Heart right ventricle (tissue), 16 donors: Measurements from ENCODE around the gene LRRC8D. TPM values are rescaled to one million over a fixed set of nuclear protein-coding genes. Genes with fewer than 3 reads are reported as not detected.

Source experiments
- ATAC-seq, 8 donors: fragments of 200-7000 bp; cut with Tn5 transposase; one replicate each; pipeline ENCODE4 v1.9.1; 2020; ENCODE audit warnings: mild to moderate bottlenecking in 8 of 8, moderate library complexity in 8 of 8, moderate number of reproducible peaks in 1 of 8
- DNase-seq, 2 donors: peaks; one replicate each; pipeline ENCODE4 v3.0.0-alpha.2; 2020
- H3K27ac ChIP-seq, 10 donors: fragments of 200-600 bp; sonication (generic) in 2 of 10; one replicate each; pipeline versions ENCODE4 v1.5.0 to v1.8.0; 2020 to 2022; ENCODE audit warnings: mild to moderate bottlenecking in 3 of 10
- H3K27me3 ChIP-seq, 7 donors: fragments of 200-600 bp; one replicate each; pipeline ENCODE4 v1.8.0; 2021 to 2022; ENCODE audit warnings: mild to moderate bottlenecking in 2 of 7
- H3K36me3 ChIP-seq, 9 donors: fragments of 200-600 bp; sonication (generic) in 1 of 9; one replicate each; pipeline versions ENCODE4 v1.5.0 to v1.8.0; 2020 to 2022; ENCODE audit warnings: mild to moderate bottlenecking in 2 of 9
- H3K4me1 ChIP-seq, 9 donors: fragments of 200-600 bp; sonication (generic) in 1 of 9; one replicate each; pipeline versions ENCODE4 v1.5.0 to v1.8.0; 2020 to 2022; ENCODE audit warnings: mild to moderate bottlenecking in 4 of 9
- H3K4me3 ChIP-seq, 10 donors: fragments of 200-600 bp; sonication (generic) in 2 of 10; one replicate each; pipeline versions ENCODE4 v1.5.0 to v1.8.0; 2020 to 2022; ENCODE audit warnings: mild to moderate bottlenecking in 7 of 10, moderate library complexity in 2 of 10
- H3K9me3 ChIP-seq, 11 donors: fragments of 200-600 bp in 10 of 11; sonication (generic) in 2 of 11; one replicate each; pipeline versions ENCODE4 v1.5.0 to v1.8.0; 2013 to 2022; ENCODE audit warnings: mild to moderate bottlenecking in 2 of 11, control low read depth in 1 of 11, moderate library complexity in 1 of 11
- WGBS, 2 donors: extraction: QIAGEN DNeasy Blood & Tissue Kit; methylation state at CpG; one replicate each; pipeline ENCODE4 v1.1.7; 2013; ENCODE audit warnings: inconsistent platforms in 1 of 2; 5-methylcytosine and 5-hydroxymethylcytosine counted together
- intact Hi-C, 10 donors: fragments of 100-400 bp; cut with DNase I; formaldehyde crosslinking; loops; one replicate each; pipeline versions ENCODE4 v1.11.1 to v1.14.2; 2022
- polyA plus RNA-seq, 2 donors: library from polyadenylated mRNA; stranded (reverse); fragments of 200-250 nt; gene quantifications; one replicate each; pipeline ENCODE4 v1.2.3, GENCODE V29; 2013
- total RNA-seq, 10 donors: library from RNA; stranded (reverse); fragmentation: NEBNext Ultra II Directional in 3 of 10; extraction: Animal tissue kit (Norgen Biotek cat#: 25700) in 3 of 10; gene quantifications; one replicate each; pipeline versions ENCODE4 v1.2.1 to v1.2.4, GENCODE V29; 2021 to 2023
- TF ChIP-seq, protein P1 (sequence below), 9 donors: fragments of 200-600 bp; sonication (generic) in 2 of 9; IDR thresholded peaks; one replicate each; pipeline versions ENCODE4 v1.5.0 to v1.8.0; 2021 to 2022; ENCODE audit warnings: antibody characterized with exemption in 9 of 9, mild to moderate bottlenecking in 5 of 9, moderate library complexity in 1 of 9
- donor health status: Arrhythmogenic right ventricular cardiomyopathy.
- donor health status: ischemic (EF 13 %, LVEDD 7.1; RV severe dilation, severe dysfunction).
- donor health status: healthy with polysubstance abuse.
- donor health status: DM: no; HTN: yes; CAD: no.
- donor health status: DM: no; HTN: no; CAD: no.
- donor health status: ischemic (EF 25% LVEDD 6.9; RV normal size, moderate dysfunction).
- donor health status: ischemic (EF 25% LVEDD 5.7; RV mildly dilated, moderate dysfunction).
- donor health status: healthy.
- donor health status: DM: yes; HTN: yes; CAD: no.
- donor health status: Ischemic cardiomyopathy.
- donor health status: ischemic (EF 35%, LVEDD 5.7; RV mildly dilated, moderate dysfunction).
- donor health status: nonischemic (EF 11% LVEDD 7.7; RV severe dilation, severe dysfunction).
- donor health status: DM: yes; HTN: yes; CAD: no.
- donor health status: PGD.
- donor health status: ischemic (EF 29% LVEDD 5.4; RV normal size, mild dysfunction).
- donor health status: nonischemic (EF 23%, LVEDD 6.1; RV moderate dilation, normal function).

The LRRC8D gene
- total and polyA plus RNA-seq, 12 donors: 3.0 to 11.0 (median 6.6) TPM

DNA sequence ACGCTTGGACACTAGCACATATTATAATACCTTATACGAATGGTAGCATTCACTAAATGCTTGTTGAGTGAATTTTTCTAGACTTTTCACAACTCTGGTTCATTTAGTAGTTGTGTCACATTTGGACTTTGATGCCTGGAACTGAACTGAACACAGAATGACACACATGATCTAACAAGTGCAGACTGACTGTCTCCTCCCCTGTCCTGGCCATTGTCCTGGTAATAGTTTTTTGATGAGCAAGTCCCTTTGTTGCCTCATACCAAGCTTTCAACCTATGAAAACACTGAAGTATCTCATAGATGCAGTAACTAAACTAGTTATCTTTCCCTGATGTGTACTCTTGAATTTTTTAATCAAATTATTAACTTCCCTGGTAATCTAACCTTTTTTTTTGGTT is 66.4 kb downstream of the LRRC8D start:
- Histone ChIP-seq H3K4me1 (peaks cover 0 to 29% (median 4%) of the 10 kb centered on the region in 9 donors), H3K4me3 (no peak overlapping the region), H3K36me3 (no peaks in the 10 kb centered on the region), H3K27ac (no peak overlapping the region), H3K9me3 (peaks cover 0 to 1% (median 0%) of the 10 kb centered on the region in 11 donors), H3K27me3 (no peaks in the 10 kb centered on the region)
- DNase-seq (no peak), ATAC-seq (peak in 1 of 8 donors; percentile 38)
- TF ChIP-seq, protein P1, sequence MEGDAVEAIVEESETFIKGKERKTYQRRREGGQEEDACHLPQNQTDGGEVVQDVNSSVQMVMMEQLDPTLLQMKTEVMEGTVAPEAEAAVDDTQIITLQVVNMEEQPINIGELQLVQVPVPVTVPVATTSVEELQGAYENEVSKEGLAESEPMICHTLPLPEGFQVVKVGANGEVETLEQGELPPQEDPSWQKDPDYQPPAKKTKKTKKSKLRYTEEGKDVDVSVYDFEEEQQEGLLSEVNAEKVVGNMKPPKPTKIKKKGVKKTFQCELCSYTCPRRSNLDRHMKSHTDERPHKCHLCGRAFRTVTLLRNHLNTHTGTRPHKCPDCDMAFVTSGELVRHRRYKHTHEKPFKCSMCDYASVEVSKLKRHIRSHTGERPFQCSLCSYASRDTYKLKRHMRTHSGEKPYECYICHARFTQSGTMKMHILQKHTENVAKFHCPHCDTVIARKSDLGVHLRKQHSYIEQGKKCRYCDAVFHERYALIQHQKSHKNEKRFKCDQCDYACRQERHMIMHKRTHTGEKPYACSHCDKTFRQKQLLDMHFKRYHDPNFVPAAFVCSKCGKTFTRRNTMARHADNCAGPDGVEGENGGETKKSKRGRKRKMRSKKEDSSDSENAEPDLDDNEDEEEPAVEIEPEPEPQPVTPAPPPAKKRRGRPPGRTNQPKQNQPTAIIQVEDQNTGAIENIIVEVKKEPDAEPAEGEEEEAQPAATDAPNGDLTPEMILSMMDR (IDR thresholded peaks at IDR 0.05): no peak
- WGBS, 2 donors: 97 to 99% methylated on average over 2 of the region's 2 CpGs
- intact Hi-C loops: no loop called here

DNA sequence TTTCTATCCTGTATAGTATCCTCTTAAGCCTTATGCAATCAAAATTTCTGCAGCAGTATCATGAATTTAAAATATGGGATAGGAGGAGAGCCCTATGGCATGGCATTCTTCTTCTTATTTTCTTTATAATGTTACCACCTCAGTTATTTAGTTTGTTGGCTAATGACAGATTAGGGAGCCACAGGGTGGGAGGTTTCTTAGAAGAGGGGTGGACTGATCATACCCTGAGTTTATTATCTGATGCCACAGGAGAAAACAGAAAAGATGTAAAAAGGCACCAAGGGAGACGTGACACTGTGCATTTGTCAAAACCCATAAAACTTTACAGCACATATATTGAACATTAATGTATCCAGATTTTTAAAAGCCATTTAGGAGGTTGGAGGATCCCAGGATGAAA is 66.9 kb downstream of the LRRC8D start:
- 97 to 100% methylated on average over 1 of the region's 1 CpG for WGBS, 2 donors

DNA sequence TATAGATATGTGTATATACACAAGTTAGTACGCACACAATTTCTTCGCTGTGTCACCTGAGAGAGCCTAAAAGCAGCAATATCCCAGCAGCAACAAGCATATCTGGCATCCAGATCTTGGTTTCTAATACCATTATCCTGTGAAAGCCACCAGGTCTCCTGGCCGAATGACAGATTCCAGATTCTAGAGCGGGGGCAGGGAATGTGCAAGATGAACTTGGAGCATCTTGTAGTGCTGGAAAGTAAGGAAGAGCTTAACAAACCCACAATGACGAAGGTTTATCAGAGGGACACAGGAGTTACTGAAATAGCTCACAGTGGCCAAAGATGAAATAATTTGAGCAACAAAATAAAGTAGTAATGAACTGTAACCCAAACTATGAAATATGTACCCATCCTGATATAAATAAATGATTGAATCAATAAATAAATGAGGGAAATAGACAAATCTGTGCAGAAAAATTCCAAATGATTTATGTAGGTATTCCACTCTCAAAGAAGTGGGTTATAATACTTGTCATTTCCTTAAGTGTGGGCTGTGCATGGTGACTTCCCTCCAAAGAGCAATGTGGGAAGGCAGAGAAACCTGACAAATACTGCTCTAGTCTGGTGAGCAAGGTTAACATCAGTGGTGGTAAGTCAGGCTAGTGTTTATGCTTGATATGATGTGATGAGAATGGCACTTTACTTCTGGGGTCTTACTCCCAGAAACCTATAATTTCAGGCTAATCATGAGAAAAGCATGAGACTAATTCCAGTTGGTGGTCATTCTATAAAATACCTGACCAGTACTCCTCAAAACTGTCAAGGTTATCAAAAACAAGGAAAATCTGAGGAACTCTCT is 67.9 kb downstream of the LRRC8D start:
- Histone ChIP-seq H3K4me3 (no peak overlapping the region), H3K27me3 (no peaks in the 10 kb centered on the region), H3K4me1 (peaks cover 0 to 27% (median 0%) of the 10 kb centered on the region in 9 donors), H3K27ac (no peak overlapping the region), H3K36me3 (no peaks in the 10 kb centered on the region), H3K9me3 (no peaks in the 10 kb centered on the region)
- TF ChIP-seq, protein P1 (IDR thresholded peaks at IDR 0.05): no peak
- intact Hi-C loops: no loop called here
- DNase-seq (no peak), ATAC-seq (no peak)
- 85 to 87% methylated on average over 5 of the region's 5 CpGs for whole genome bisulfite sequencing, 2 donors

More for the DNA sequence above, 66.9 kb downstream of the LRRC8D start:
- Histone ChIP-seq H3K27me3 (no peaks in the 10 kb centered on the region), H3K4me3 (no peak overlapping the region), H3K9me3 (no peaks in the 10 kb centered on the region), H3K27ac (no peak overlapping the region), H3K36me3 (no peaks in the 10 kb centered on the region), H3K4me1 (peaks cover 0 to 29% (median 3%) of the 10 kb centered on the region in 9 donors)
- ATAC-seq: no peak
- TF ChIP-seq, protein P1 (IDR thresholded peaks at IDR 0.05): no peak
- intact Hi-C loops: no loop called here
- no peak for DNase-seq

GRCh38 chr1:89889323-89889615 is 68.4 kb downstream of the LRRC8D start:
- no peak for ATAC-seq
- Histone ChIP-seq H3K9me3 (no peaks in the 10 kb centered on the region), H3K4me1 (peaks cover 0 to 21% (median 3%) of the 10 kb centered on the region in 9 donors), H3K27me3 (no peaks in the 10 kb centered on the region), H3K36me3 (no peaks in the 10 kb centered on the region), H3K27ac (no peak overlapping the region), H3K4me3 (no peak overlapping the region)
- DNase-seq: no peak
- intact Hi-C loops: no loop called here
- TF ChIP-seq, protein P1 (IDR thresholded peaks at IDR 0.05): no peak
